HG03196 (cell line): ENCODE measurements around the gene AHSA1.

Experiments used
- ATAC-seq: cut with Tn5 transposase; IDR thresholded peaks from one replicate; pipeline ENCODE4 v1.9.1; 2021; ENCODE audit not compliant: unreplicated experiment

The AHSA1 gene

GRCh38 chr14:77507762-77508161 lies 49.9 kb downstream of the AHSA1 start:
- ATAC-seq, result no peak

DNA sequence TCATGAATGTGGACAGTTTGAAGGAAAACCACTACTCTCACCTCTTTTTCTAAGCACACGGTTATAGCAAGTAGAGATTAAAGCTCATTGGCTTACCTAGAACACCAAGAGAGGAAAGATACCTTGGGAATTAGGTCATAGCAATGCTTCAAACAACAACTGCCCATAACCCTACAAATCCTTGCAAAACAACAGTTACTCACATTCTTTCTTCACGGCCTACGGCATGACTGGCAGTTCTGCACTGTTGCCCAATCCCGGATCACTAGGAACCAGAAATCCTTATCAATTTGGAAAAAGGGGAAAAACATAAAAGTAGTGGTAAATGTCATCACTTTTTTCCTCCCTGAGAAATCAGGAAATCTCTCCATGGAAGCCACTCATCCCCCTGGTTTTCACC lies 50.4 kb downstream of the AHSA1 start:
- ATAC-seq, result no peak

- ATAC-seq, result no peak
These were observed 51.0 kb downstream of the AHSA1 start for GRCh38 chr14:77508876-77509275.

- ATAC-seq, result no peak
These were observed 51.5 kb downstream of the AHSA1 start for GRCh38 chr14:77509366-77509765.

DNA sequence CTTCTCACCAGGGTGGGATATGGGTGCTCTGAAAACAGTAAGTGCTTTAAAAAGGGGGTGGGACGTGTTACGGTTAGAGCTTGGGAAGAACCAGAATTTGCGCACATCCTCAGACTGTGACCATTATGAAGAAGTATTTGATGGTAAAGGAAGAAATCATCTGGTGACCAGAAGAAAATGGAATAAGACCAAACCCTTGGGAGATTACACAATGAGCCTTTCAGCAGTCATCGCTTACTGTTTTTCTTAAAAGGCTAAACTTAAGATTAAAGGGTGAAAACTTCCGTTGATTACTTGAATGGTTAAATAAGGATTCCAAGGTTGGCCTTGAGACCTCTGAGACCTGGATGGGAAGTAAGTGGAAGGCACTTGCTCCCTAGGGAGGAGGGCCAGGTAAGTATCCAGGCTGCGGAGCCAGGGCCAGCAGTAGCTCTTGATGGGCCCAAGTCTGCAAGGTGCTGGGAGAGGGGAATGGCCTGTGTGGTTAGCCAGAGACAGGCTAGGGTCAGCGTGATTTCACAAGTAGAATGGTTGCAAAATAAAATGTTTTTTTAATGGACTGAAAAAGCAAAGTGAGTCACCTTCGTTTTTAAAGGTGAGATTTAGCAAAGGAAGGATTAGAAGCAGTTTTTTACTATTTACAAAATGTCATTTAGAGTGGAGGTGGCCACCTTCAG lies 53.7 kb downstream of the AHSA1 start:
- ATAC-seq, result no peak

DNA sequence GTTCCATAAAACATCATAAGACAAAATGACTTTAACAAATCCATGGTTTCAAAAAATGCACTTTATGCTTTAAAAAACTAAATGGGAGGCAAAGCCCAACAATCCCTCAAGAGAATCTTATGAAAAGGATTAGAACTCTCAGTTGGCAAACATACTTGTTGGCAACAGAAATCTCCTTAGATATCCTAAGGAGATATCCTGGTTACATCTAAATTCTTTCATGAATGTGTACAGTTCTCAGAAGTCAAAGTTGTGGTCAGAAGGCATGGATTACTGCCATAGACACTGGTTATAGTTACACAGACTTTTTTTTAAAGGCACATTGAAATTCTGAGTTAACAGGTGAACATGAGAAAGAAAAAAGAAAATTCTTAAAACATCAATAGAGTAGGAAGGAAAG lies 58.2 kb downstream of the AHSA1 start:
- no peak for ATAC-seq
